Motor neuron (in vitro differentiated cells): Measurements from ENCODE around the gene USPL1. TPM values are rescaled to one million over a fixed set of nuclear protein-coding genes. Genes with fewer than 3 reads are reported as not detected.
A peak's percentile ranks its signal among the peaks of the same experiment; 100 is the strongest.

Source experiments
- ATAC-seq, 8 experiments: fragments of 200-7000 bp; cut with Tn5 transposase; replicated peaks in 6 of 8; 2 replicates each; pipeline ENCODE4 v1.8.0; 2021; ENCODE audit warnings: mild to moderate bottlenecking in 8 of 8, moderate library complexity in 8 of 8
- H3K27ac ChIP-seq, 2 donors: fragments of 250-450 bp; sonication (Bioruptor Pico); 2 replicates each; pipeline ENCODE4 v1.9.0; 2021; ENCODE audit warnings: antibody characterized with exemption in 2 of 2, mild to moderate bottlenecking in 2 of 2, moderate library complexity in 1 of 2
- H3K4me1 ChIP-seq, 2 donors: fragments of 250-450 bp; sonication (Bioruptor Pico); replicated peaks in 1 of 2; 2 replicates each; pipeline ENCODE4 v1.6.1; 2021; ENCODE audit warnings: antibody characterized with exemption in 2 of 2, mild to moderate bottlenecking in 2 of 2, moderate library complexity in 1 of 2
- H3K4me3 ChIP-seq, 5 donors: fragments of 250-450 bp; sonication (Bioruptor Pico); 2 replicates each; pipeline ENCODE4 v1.9.0; 2021; ENCODE audit warnings: antibody characterized with exemption in 5 of 5, mild to moderate bottlenecking in 5 of 5, moderate library complexity in 4 of 5
- WGBS, 10 experiments: fragments of 450-650 bp; shearing (Covaris generic); methylation state at CpG; one replicate each; pipeline ENCODE4 v1.0.0; 2022; 5-methylcytosine and 5-hydroxymethylcytosine counted together
- in situ Hi-C, 9 experiments: fragments of 400-800 bp; cut with MboI; loops; one replicate each; pipeline ENCODE4 v1.15.0; 2021; ENCODE audit warnings: low sequenced_read_pairs in 9 of 9, low pct_unique_long_range_greater_than_20kb in 2 of 9; ENCODE audit not compliant: unreplicated experiment in 9 of 9
- total RNA-seq, 8 experiments: library from RNA; unstranded; fragments of 300-600 nt; gene quantifications; 2 replicates each; pipeline versions ENCODE4 v1.2.3 to v1.2.4, GENCODE V29; 2022

Gene USPL1
- 10 to 100 TPM; 10.8 to 32.5 (median 25.2) TPM for total RNA-seq

DNA sequence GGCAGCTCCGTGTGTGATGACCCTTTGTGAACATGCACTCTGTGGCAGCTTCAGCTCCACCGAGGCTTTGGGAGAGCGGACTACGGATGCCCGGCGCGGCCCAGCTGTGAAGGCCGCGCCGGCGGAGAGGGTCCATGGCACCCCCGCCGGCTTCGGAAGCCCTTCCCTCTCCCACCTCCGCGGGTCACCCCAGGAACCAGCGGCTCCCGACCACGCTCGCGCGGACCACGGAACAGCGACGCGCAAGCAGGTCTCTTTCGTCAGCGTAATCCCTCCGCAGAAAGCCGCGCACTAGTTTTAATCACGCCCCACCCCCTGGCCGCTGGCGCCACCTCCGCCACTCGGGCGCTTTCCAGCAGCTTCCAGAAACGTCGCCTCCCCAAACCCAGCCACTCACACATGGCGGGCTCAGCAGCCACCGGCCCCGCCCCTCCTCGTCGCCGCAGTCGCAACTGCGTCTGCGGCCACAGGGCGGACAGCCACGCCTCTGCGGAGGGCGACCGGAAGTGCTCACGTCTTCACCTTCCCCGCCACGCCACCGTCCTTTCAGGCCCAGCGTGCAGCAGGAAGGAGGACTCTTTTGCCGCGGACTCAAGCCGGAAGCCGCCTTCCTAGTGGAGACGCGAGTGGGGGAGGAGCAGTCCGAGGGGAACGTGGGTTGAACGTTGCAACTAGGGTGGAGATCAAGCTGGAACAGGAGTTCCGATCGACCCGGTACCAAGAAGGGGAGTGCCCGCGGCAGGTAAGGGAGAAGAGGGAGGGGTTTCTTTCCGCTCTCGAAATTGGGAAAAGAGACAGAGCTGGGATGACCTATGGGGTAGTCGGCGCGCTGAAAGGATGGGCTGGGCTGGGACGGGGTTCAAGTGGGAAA is at the start of gene USPL1:
TSS of gene USPL1 (plus strand) at position 606 of the 871 bp plus-strand sequence. CDS start 3,221 bp downstream, outside the sequence.
- peak; percentile 80 to 91 (median 88) for ATAC-seq
- Histone ChIP-seq H3K4me1 (peaks cover 3 to 23% of the 10 kb centered on the region in 2 donors), H3K4me3 (peak within 1 kb of the TSS; percentile 62 to 82 (median 65)), H3K27ac (peak within 1 kb of the TSS; percentile 89 to 93)
- WGBS, 10 experiments: 0 to 1% (median 0%) methylated on average over 1 to 32 of the region's 78 CpGs; no CpG with 5 or more reads in 1 of the 10 experiments
- in situ Hi-C loops: loop anchor here in 1 of 9 experiments (25.0 kb wide), 1 partner anchor 480 kb away; no protein-coding TSS in a partner anchor

DNA sequence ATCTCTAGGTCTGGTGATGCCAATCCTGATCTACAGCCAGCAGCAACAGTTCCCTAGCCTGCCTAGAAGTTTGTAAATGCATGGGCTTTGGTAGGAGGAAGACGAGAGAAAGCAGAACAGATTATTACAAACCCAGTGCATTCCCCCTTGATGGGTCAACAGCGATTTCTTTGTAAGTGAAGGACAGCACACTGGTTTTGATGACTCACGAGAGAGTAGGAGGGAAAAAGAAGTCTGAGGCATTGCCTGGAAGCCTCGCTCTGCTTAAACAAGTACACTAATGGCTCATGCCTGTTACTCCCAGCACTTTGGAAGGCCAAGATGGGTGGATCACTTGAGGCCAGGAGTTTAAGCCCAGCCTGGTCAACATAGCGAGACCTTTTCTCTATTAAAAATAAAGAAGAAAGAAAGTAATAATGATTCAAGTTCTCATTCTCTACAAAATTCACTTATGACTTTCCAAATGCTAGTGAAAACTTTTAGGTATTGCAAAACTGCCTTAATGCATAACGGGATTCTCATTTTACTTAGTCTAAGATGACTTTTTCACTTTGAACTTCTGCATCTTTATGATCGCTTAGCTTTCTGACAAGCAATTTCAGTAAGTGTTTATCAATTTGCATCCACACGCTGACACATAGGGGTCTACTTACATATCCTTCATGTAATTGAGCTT is 47.7 kb upstream of the USPL1 start:
- Histone ChIP-seq H3K4me1 (no peaks in the 10 kb centered on the region), H3K4me3 (no peak overlapping the region), H3K27ac (no peak overlapping the region)
- peak in 7 of 8 experiments; percentile 24 to 95 (median 84) for ATAC-seq
- in situ Hi-C loops: loop anchor here in 1 of 9 experiments (25.0 kb wide), 1 partner anchor 433 kb away; no protein-coding TSS in a partner anchor
- WGBS, 10 experiments: 57 to 100% (median 75%) methylated on average over 1 to 7 of the region's 8 CpGs

DNA sequence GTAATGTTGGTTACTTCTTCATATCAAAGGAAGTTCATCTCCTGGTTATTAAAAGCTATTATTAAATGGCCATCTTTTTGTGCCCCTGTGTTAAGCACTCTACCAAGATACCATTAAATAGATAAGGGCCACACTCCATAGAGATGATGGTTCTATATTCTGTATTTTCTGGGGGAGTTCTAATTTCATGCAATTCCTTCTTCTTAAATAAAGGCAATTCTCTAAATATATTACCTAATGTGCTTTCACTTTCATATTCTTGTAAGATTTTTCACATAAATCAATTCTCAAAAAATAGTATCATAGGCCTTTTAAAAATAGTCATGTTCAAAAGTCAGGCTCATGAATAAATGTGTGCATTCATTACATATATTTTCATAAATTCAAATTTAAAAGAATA is 47.0 kb upstream of the USPL1 start:
- no peaks in the 10 kb centered on the region for H3K4me1 ChIP-seq
- ATAC-seq: no peak
- H3K27ac ChIP-seq: no peak overlapping the region
- in situ Hi-C loops: loop anchor here in 1 of 9 experiments (25.0 kb wide), 1 partner anchor 433 kb away; no protein-coding TSS in a partner anchor
- no peak overlapping the region for H3K4me3 ChIP-seq

DNA sequence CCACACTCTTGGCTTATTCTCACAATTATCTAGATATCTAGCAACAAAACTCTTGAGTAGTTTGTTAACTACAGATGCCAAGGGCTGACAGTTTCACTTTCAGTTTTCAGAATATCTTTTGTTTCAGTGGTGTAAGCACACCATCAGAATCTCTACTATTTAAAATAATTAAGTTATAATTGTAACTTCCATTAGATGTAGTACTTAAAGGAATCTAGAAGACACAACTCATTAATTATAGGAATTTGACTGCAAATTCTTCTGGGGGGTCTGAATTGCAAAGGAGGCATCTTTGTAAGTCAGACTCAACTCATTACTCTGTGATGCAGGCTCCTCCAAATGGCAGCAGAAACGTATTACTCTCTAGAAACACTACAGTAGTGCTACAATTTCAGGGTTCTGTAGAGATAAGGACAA is 44.9 kb upstream of the USPL1 start:
- H3K4me3 ChIP-seq: no peak overlapping the region

DNA sequence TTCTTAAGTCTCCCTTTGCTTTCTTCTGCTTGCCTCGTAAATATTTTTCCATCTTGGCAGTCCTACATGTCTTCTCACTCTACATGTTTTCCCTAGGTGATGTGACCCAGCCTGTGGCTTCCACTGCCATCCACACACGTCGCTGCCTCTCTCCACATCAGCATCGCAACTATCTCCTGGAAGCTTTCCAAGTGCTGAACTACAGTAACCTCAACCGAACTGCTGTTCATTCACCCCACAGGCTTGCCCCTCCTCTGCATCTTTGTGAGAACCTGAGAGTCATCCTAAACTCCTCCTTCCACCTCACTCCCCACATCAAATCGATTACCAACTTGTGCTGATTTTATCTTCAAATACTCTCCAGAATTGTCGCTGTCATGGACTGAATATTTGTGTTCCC is 41.2 kb upstream of the USPL1 start:
- H3K4me3 ChIP-seq: no peak overlapping the region
- ATAC-seq: peak in 3 of 8 experiments; percentile 38 to 84 (median 51)
- 40 to 100% (median 85%) methylated on average over 1 to 7 of the region's 7 CpGs for WGBS, 10 experiments
- in situ Hi-C loops: no loop called here
- H3K4me1 ChIP-seq: no peaks in the 10 kb centered on the region
- H3K27ac ChIP-seq: no peak overlapping the region

More for the DNA sequence above, 44.9 kb upstream of the USPL1 start:
- peak in 4 of 8 experiments; percentile 34 to 89 (median 62) for ATAC-seq
- Histone ChIP-seq H3K27ac (no peak overlapping the region), H3K4me1 (no peaks in the 10 kb centered on the region)
- in situ Hi-C loops: loop anchor here in 1 of 9 experiments (25.0 kb wide), 1 partner anchor 436 kb away; no protein-coding TSS in a partner anchor
- WGBS, 10 experiments: 0 to 40% (median 20%) methylated on average over 1 of the region's 1 CpG; no CpG with 5 or more reads in 2 of the 10 experiments

DNA sequence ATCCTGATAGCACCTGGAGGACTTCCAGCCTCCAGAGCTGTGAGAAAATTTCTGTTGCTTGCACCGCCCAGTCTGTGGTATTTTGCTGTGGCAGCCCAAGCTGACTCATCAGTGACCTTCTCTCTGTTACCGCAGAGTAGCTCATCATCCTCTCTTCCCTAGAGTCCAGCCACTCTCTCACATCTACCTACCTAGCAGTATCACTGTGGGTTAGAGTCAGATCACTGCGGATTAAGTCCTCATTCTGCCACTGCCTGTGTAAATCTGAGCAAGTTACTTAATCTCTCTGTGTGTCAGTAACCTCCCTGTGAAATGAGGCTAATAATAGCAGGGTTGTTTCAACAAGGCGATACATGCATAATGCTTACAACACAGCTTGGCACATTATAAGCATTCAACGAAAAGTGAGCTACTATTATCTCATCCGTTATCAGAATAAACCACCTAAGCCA is 40.3 kb upstream of the USPL1 start:
- WGBS, 10 experiments: 0 to 100% (median 83%) methylated on average over 1 to 5 of the region's 6 CpGs; no CpG with 5 or more reads in 2 of the 10 experiments
- peak in 4 of 8 experiments; percentile 25 to 83 (median 57) for ATAC-seq
- H3K4me3 ChIP-seq: no peak overlapping the region
- H3K4me1 ChIP-seq: no peaks in the 10 kb centered on the region
- no peak overlapping the region for H3K27ac ChIP-seq
- in situ Hi-C loops: no loop called here

DNA sequence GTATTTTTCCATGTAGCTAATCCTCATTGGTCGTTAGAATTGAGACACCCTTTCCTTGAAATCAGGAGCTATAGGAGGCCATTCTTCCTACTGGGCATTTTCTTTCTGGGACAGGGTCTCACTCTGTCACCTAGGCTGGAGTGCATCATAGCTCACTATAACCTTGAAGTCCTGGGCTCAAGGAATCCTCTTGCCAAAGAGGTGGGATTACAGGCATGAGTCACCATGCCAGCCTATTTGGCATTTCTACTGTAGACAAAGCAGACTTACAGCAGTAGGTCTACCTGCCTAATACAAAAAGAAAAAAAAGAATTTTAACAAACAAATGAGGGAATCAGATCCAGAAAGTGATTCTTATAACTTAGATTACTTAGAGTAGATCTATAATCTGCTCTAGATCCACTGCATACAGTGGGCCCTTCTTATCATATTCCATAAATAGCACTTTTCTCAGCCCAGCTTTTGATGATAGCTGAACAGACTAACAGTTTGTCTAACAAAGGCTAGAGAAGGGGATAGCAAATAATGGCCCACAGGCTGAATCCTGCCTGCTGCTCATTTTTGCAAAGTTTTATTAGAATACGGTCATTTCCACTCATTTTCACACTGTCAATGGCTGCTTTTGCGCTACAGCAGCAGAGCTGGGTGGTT is 36.7 kb upstream of the USPL1 start:
- WGBS, 10 experiments: 81 to 100% (median 98%) methylated on average over 2 to 3 of the region's 3 CpGs; no CpG with 5 or more reads in 2 of the 10 experiments

DNA sequence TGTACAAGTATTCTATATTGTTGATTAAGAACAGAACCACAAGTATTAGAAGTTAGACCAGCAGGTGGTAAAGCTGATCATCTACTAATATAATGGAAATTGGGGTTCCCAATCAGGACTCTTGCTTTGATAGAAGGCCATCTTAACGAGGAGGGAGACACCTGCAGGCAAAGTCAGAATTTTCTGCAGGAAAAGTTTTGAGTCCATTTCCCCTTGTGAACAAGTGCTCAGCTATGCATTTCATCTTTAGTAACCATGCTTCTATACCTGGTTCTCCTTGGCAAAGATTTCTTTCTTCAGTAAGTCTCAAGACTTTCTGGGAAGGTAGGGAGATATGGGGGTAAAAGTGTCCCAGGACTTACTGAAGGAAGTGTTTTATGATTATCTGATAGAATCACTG is 36.1 kb upstream of the USPL1 start:
- H3K4me3 ChIP-seq: no peak overlapping the region
- H3K27ac ChIP-seq: no peak overlapping the region
- in situ Hi-C loops: no loop called here
- H3K4me1 ChIP-seq: no peaks in the 10 kb centered on the region
- WGBS, 10 experiments: 0 to 20% (median 7%) methylated on average over 1 of the region's 1 CpG; no CpG with 5 or more reads in 4 of the 10 experiments
- ATAC-seq: no peak

More for the DNA sequence above, 36.7 kb upstream of the USPL1 start:
- in situ Hi-C loops: no loop called here
- no peak overlapping the region for H3K4me3 ChIP-seq
- no peaks in the 10 kb centered on the region for H3K4me1 ChIP-seq
- no peak overlapping the region for H3K27ac ChIP-seq
- peak in 1 of 8 experiments; percentile 35 for ATAC-seq

DNA sequence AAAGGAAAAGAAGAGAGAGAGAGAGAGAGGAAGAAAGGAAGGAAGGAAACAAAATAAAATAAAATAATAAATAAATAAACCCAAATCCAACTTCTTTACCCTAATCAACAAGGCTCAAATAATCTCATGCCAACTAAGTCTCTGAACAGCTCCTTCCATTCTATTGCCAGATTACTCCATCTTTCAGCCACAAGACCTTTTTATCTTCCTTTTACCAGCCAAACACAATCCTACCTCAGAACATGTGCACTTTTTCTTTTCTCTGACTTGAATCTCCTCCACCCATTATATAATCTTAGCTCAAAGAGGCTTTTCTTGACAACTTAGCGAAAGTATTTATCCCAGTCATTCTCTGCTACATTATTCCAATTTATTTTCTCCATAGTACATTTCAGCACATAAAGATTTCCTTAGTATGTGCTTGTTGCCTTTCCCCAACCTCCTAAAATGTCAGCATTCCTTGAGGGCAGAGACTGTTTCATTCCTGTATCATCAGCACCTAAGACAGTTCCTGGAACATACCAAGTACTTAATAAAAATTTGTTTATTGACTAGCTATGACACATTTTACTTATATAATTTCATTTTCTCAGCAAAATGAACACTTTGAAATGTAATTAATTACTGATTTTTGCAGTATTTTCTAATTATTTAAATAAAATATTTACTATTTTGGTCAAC is 33.5 kb upstream of the USPL1 start:
- no peak for ATAC-seq
- in situ Hi-C loops: no loop called here
- no peak overlapping the region for H3K27ac ChIP-seq
- H3K4me3 ChIP-seq: no peak overlapping the region
- no peaks in the 10 kb centered on the region for H3K4me1 ChIP-seq
- 82 to 100% (median 100%) methylated on average over 1 of the region's 1 CpG; no CpG with 5 or more reads in 1 of the 10 experiments for WGBS, 10 experiments

DNA sequence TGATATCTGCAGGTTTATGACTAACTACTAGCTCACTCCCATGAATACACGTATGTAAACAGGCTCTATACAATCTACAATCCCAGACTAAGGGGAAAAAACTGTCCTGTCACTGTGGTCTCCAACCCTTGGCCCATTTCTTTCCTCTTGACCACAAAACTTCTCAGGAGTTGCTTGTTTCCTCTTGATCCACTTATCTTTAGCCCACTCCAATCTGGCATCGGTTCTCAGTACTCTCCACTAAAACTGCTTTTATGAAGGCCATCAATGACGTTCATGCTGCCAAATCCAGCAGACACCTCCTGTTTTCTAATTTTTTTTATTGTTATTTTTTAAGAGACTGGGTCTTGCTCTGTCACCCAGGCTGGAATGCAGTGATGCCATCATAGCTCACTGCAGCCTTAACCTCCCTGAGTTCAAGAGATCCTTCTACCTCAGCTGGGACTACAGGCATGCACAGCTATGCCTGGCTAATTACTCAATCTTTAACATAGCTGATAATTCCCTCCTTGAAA is 31.9 kb upstream of the USPL1 start:
- WGBS, 10 experiments: 0 to 100% (median 69%) methylated on average over 1 to 3 of the region's 3 CpGs; no CpG with 5 or more reads in 2 of the 10 experiments
- Histone ChIP-seq H3K4me3 (no peak overlapping the region), H3K27ac (no peak overlapping the region), H3K4me1 (no peaks in the 10 kb centered on the region)
- no peak for ATAC-seq
- in situ Hi-C loops: no loop called here

DNA sequence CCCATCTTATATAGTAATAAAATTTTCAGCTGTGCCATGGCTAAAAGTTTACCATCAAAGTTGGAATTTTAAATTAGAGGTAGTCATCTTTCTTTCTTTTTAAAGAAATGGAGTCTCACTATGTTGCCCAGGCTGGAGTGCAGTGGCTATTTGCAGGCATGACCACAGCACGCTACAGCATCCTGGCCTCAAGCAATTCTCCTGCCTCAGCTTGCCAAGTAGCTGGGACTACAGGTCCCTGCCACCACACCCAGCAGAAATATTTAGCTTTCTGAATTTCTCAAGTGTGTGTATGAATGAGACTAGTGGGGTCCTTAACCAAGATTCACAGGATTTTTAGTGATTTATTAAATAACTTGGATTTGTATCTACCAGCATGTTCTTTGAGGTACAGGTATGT is 30.5 kb upstream of the USPL1 start:
- WGBS, 10 experiments: 75 to 100% (median 100%) methylated on average over 1 of the region's 1 CpG; no CpG with 5 or more reads in 5 of the 10 experiments
- in situ Hi-C loops: no loop called here
- H3K4me1 ChIP-seq: no peaks in the 10 kb centered on the region
- H3K4me3 ChIP-seq: no peak overlapping the region
- H3K27ac ChIP-seq: no peak overlapping the region
- ATAC-seq: peak in 3 of 8 experiments; percentile 14 to 49 (median 28)

DNA sequence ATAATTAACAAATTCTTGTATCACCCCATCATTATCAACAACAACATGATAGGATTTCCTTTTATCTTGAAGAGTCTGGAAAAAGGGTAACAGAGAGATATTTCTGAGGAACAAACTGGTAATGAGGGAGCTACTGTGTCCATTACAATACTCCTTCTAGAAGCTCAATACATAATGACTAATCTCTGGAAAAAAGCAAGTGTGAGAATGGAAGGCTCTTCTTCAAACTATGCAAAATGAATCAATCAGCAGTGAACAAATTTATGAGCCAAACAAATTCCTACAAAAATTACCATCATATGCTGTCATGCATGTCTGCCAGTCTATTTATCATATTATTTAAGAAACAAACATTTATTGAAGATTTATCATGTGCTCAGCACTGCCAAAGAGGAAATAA is 30.0 kb upstream of the USPL1 start:
- in situ Hi-C loops: no loop called here
- no peak overlapping the region for H3K4me3 ChIP-seq
- ATAC-seq: peak in 3 of 8 experiments; percentile 45 to 79 (median 77)
- H3K4me1 ChIP-seq: no peaks in the 10 kb centered on the region
- H3K27ac ChIP-seq: no peak overlapping the region
